HCT116 (cell line): ENCODE measurements around the gene SPATA3. TPM values are rescaled to one million over a fixed set of nuclear protein-coding genes. Genes with fewer than 3 reads are reported as not detected.

Experiments
- ATAC-seq: fragments of 200-7000 bp; cut with Tn5 transposase; 2 replicates; pipeline ENCODE4 v1.9.1; 2020; ENCODE audit warnings: mild to moderate bottlenecking, moderate library complexity
- BruUV-seq: library from RNA; stranded (reverse); fragments of 400-500 nt; replicated peaks from 2 replicates; lab custom pipeline; 2021; lab: Mats Ljungman, UMichigan
- CTCF ChIA-PET: fragments of 300-600 bp; sonication (Branson Sonifier 250); formaldehyde crosslinking; loops from one replicate; lab custom pipeline; 2021; ENCODE audit warnings: antibody characterized with exemption; lab: Charles Lee
- POLR2A ChIA-PET: fragments of 300-600, 350-600 bp; sonication (Branson Sonifier 250); formaldehyde crosslinking; loops from one replicate; lab custom pipeline; 2021; ENCODE audit warnings: antibody characterized with exemption; lab: Charles Lee
- RAD21 ChIA-PET, 2 experiments: fragments of 300-600 bp; sonication (Branson Sonifier 250); formaldehyde crosslinking; loops; one replicate each; lab custom pipeline; 2023; ENCODE audit warnings: low total read pairs in 2 of 2; ENCODE audit not compliant: uncharacterized antibody in 2 of 2, unreplicated experiment in 2 of 2, low non-redundant PET in 1 of 2; lab: Charles Lee
- DNase-seq: peaks from one replicate; pipeline ENCODE4 v3.0.0-alpha.2; 2010; ENCODE audit warnings: low read depth, low spot score
- H2AFZ ChIP-seq: fragments of 200-600 bp; shearing (Covaris generic), sonication (generic); 2 replicates; pipeline ENCODE4 v1.6.1; 2017; ENCODE audit warnings: low read depth, mixed run types, mixed read lengths, antibody characterized with exemption, low read length; ENCODE audit not compliant: poor library complexity, severe bottlenecking
- H3K27ac ChIP-seq: 2 replicates; pipeline ENCODE4 v1.5.1; 2012; ENCODE audit warnings: low read depth, low read length
- H3K27me3 ChIP-seq: fragments of 200-600 bp; sonication (generic); 2 replicates; pipeline ENCODE4 v1.6.1; 2016; ENCODE audit warnings: mixed run types, low read length, mixed read lengths; ENCODE audit not compliant: insufficient read depth
- H3K36me3 ChIP-seq, 2 experiments: fragments of 200-500 bp in 1 of 2; fragments of 200-600 bp in 1 of 2; sonication (Bioruptor generic) in 1 of 2; sonication (generic) in 1 of 2; 2 replicates each; pipeline versions ENCODE4 v1.5.1 to v1.6.1; 2014 to 2016; ENCODE audit warnings: low read length in 2 of 2, inconsistent platforms in 1 of 2, mixed read lengths in 1 of 2, mixed run types in 1 of 2; ENCODE audit not compliant: insufficient read depth in 2 of 2, control insufficient read depth in 1 of 2
- H3K4me1 ChIP-seq, 2 experiments: fragments of 200-600 bp in 1 of 2; sonication (generic) in 1 of 2; 2 replicates each; pipeline versions ENCODE4 v1.5.1 to v1.6.1; 2012 to 2017; ENCODE audit warnings: low read length in 2 of 2, inconsistent platforms in 1 of 2, mild to moderate bottlenecking in 1 of 2, mixed read lengths in 1 of 2, mixed run types in 1 of 2, moderate library complexity in 1 of 2; ENCODE audit not compliant: insufficient read depth in 2 of 2, control insufficient read depth in 1 of 2
- H3K4me2 ChIP-seq: fragments of 200-600 bp; sonication (generic); 2 replicates; pipeline ENCODE4 v1.6.1; 2017; ENCODE audit warnings: mixed run types, low read length, mixed read lengths
- H3K4me3 ChIP-seq, 2 experiments: fragments of 200-600 bp in 1 of 2; sonication (generic) in 1 of 2; replicated peaks in 1 of 2; 2 replicates each; pipeline ENCODE4 v1.5.1; 2011 to 2016; ENCODE audit warnings: low read length in 2 of 2, control low read depth in 1 of 2, low read depth in 1 of 2, mild to moderate bottlenecking in 1 of 2, mixed read lengths in 1 of 2, mixed run types in 1 of 2
- H3K79me2 ChIP-seq: fragments of 200-600 bp; sonication (generic); 2 replicates; pipeline ENCODE4 v1.6.1; 2017; ENCODE audit warnings: mild to moderate bottlenecking, mixed run types, low read length, moderate library complexity, mixed read lengths; ENCODE audit not compliant: insufficient read depth
- H3K9ac ChIP-seq: fragments of 200-600 bp; sonication (generic); 2 replicates; pipeline ENCODE4 v1.6.1; 2016; ENCODE audit warnings: low read length, mixed read lengths
- H3K9me2 ChIP-seq: fragments of 200-600 bp; sonication (generic), shearing (Covaris generic); 2 replicates; pipeline ENCODE4 v1.6.1; 2017; ENCODE audit warnings: mixed run types, mild to moderate bottlenecking, moderate library complexity; ENCODE audit not compliant: insufficient read depth
- H3K9me3 ChIP-seq, 2 experiments: fragments of 200-500 bp in 1 of 2; fragments of 200-600 bp in 1 of 2; sonication (Bioruptor generic) in 1 of 2; sonication (generic) in 1 of 2; 2 replicates each; pipeline ENCODE4 v1.6.1; 2014 to 2017; ENCODE audit warnings: low read length in 2 of 2, mixed read lengths in 2 of 2, inconsistent platforms in 1 of 2, low read depth in 1 of 2, mild to moderate bottlenecking in 1 of 2, mixed run types in 1 of 2, moderate library complexity in 1 of 2; ENCODE audit not compliant: control insufficient read depth in 1 of 2, insufficient read depth in 1 of 2
- H4K20me1 ChIP-seq: fragments of 200-600 bp; sonication (generic), shearing (Covaris generic); 2 replicates; pipeline ENCODE4 v1.6.1; 2017; ENCODE audit warnings: mixed run types, mild to moderate bottlenecking, moderate library complexity; ENCODE audit not compliant: insufficient read depth
- CBX3 ChIP-seq: IDR thresholded peaks from 2 replicates; pipeline ENCODE4 v1.6.1; 2012; ENCODE audit warnings: low read depth
- CTCF ChIP-seq, 3 experiments: fragments of 200-600 bp in 1 of 3; sonication (generic) in 1 of 3; IDR thresholded peaks in 2 of 3; conservative IDR thresholded peaks in 1 of 3; 2 replicates each; pipeline ENCODE4 v1.5.1; 2012 to 2017; ENCODE audit warnings: low read depth in 2 of 3, low read length in 2 of 3, antibody characterized with exemption in 1 of 3, borderline replicate concordance in 1 of 3, control low read depth in 1 of 3, mild to moderate bottlenecking in 1 of 3, mixed read lengths in 1 of 3, mixed run types in 1 of 3, moderate library complexity in 1 of 3; ENCODE audit not compliant: insufficient read depth in 1 of 3
- ELF1 ChIP-seq: IDR thresholded peaks from 2 replicates; pipeline ENCODE4 v1.6.1; 2012; ENCODE audit warnings: low read depth, borderline replicate concordance
- EZH2 ChIP-seq: fragments of 200-600 bp; sonication (generic); IDR thresholded peaks from 2 replicates; pipeline ENCODE4 v1.6.1; 2017; ENCODE audit warnings: antibody characterized with exemption, mixed run types
- FOSL1 ChIP-seq: IDR thresholded peaks from 2 replicates; pipeline ENCODE4 v1.6.1; 2012; ENCODE audit warnings: low read depth
- JUND ChIP-seq: IDR thresholded peaks from 2 replicates; pipeline ENCODE4 v1.6.1; 2012
- POLR2A ChIP-seq: IDR thresholded peaks from 2 replicates; pipeline ENCODE4 v1.7.0; 2011; ENCODE audit warnings: borderline replicate concordance; ENCODE audit not compliant: insufficient read depth, insufficient read length; ENCODE audit errors: extremely low read depth
- POLR2AphosphoS5 ChIP-seq: IDR thresholded peaks from 2 replicates; pipeline ENCODE4 v1.6.1; 2011; ENCODE audit warnings: mild to moderate bottlenecking, low read depth, low read length, moderate library complexity
- SIN3A ChIP-seq: IDR thresholded peaks from 2 replicates; pipeline ENCODE4 v1.6.1; 2012; ENCODE audit warnings: low read depth
- SP1 ChIP-seq: IDR thresholded peaks from 2 replicates; pipeline ENCODE4 v1.6.1; 2012; ENCODE audit warnings: low read depth
- SRF ChIP-seq: IDR thresholded peaks from 2 replicates; pipeline ENCODE4 v1.6.1; 2012; ENCODE audit warnings: low read depth
- YY1 ChIP-seq: IDR thresholded peaks from 2 replicates; pipeline ENCODE4 v1.6.1; 2011; ENCODE audit warnings: low read length, low read depth, moderate library complexity, mild to moderate bottlenecking; ENCODE audit not compliant: insufficient replicate concordance; ENCODE audit errors: extremely low read depth
- ZNF274 ChIP-seq: fragments of 200-500 bp; sonication (Bioruptor generic); IDR thresholded peaks from 2 replicates; pipeline ENCODE4 v1.6.1; 2014; ENCODE audit warnings: mild to moderate bottlenecking, low read depth, low read length, inconsistent platforms
- intact Hi-C: fragments of 100-400 bp; cut with micrococcal nuclease; formaldehyde crosslinking; loops from 2 replicates; pipeline ENCODE4 v1.10.0; 2022
- total RNA-seq: library from RNA; stranded (reverse); gene quantifications from one replicate; pipeline ENCODE4 v1.2.1, GENCODE V29; 2021; ENCODE audit not compliant: unreplicated experiment
- TF ChIP-seq, protein P1 (sequence below): IDR thresholded peaks from 2 replicates; pipeline ENCODE4 v1.6.1; 2012
- TF ChIP-seq, protein P2 (sequence below): IDR thresholded peaks from 2 replicates; pipeline ENCODE4 v1.6.1; 2011; ENCODE audit warnings: mild to moderate bottlenecking, low read length, moderate library complexity; ENCODE audit not compliant: insufficient replicate concordance; ENCODE audit errors: extremely low read depth

Gene SPATA3
- total RNA-seq, 1 experiment from 2014 or later, result not detected

- RAD21 ChIA-PET, result no interaction called here
- no peaks in the 10 kb centered on the region for H3K27me3 ChIP-seq
- CTCF ChIA-PET, result no interaction called here
- TF ChIP-seq EZH2 (no peak), FOSL1 (no peak), SP1 (no peak), CBX3 (no peak), JUND (no peak), ZNF274 (no peak), SRF (no peak), CTCF (IDR thresholded peaks at IDR 0.05 in 2 of 3, conservative IDR thresholded peaks at IDR 0.05 in 1 of 3; ENCODE audit: borderline replicate concordance in 1 of 3, insufficient read depth in 1 of 3, low read depth in 2 of 3, low read length in 2 of 3) (no peak), YY1 (no peak), POLR2AphosphoS5 (no peak), ELF1 (no peak), SIN3A (no peak), POLR2A (no peak)
- TF ChIP-seq, protein P1, sequence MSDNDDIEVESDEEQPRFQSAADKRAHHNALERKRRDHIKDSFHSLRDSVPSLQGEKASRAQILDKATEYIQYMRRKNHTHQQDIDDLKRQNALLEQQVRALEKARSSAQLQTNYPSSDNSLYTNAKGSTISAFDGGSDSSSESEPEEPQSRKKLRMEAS, result no peak
- TF ChIP-seq, protein P2, sequence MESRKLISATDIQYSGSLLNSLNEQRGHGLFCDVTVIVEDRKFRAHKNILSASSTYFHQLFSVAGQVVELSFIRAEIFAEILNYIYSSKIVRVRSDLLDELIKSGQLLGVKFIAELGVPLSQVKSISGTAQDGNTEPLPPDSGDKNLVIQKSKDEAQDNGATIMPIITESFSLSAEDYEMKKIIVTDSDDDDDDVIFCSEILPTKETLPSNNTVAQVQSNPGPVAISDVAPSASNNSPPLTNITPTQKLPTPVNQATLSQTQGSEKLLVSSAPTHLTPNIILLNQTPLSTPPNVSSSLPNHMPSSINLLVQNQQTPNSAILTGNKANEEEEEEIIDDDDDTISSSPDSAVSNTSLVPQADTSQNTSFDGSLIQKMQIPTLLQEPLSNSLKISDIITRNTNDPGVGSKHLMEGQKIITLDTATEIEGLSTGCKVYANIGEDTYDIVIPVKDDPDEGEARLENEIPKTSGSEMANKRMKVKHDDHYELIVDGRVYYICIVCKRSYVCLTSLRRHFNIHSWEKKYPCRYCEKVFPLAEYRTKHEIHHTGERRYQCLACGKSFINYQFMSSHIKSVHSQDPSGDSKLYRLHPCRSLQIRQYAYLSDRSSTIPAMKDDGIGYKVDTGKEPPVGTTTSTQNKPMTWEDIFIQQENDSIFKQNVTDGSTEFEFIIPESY, result no peak
- H3K4me2 ChIP-seq, result no peak overlapping the region
- H3K79me2 ChIP-seq, result no peaks in the 10 kb centered on the region
- POLR2A ChIA-PET, result no interaction called here
- ATAC-seq, result no peak
- H3K27ac ChIP-seq, result no peak overlapping the region
- no peak overlapping the region for H2AFZ ChIP-seq
- H3K9me3 ChIP-seq, result no peaks in the 10 kb centered on the region
- H4K20me1 ChIP-seq, result no peaks in the 10 kb centered on the region
- H3K4me3 ChIP-seq, result no peak overlapping the region
- no peaks in the 10 kb centered on the region for H3K36me3 ChIP-seq
- no peaks in the 10 kb centered on the region for H3K9me2 ChIP-seq
- no TSS peak for BruUV-seq
- intact Hi-C loops, result no loop called here
- no peak overlapping the region for H3K9ac ChIP-seq
- H3K4me1 ChIP-seq, result peaks cover 0 to 4% of the 10 kb centered on the region in 2 experiments; a peak in 1 of 4 replicates
- DNase-seq, result no peak
Measured at GRCh38 chr2:231012463-231012862, 16.5 kb downstream of the SPATA3 start.
